Keratinocyte (primary cell): Measurements from ENCODE around the gene GLYATL1.

Source experiments
- CTCF ChIP-seq, 3 experiments: IDR thresholded peaks in 1 of 3; conservative IDR thresholded peaks in 1 of 3; optimal IDR thresholded peaks in 1 of 3; 2 replicates in 2 of 3; 3 replicates in 1 of 3; pipeline versions ENCODE3 to v1.5.1; 2011; ENCODE audit warnings: low read length in 3 of 3, mild to moderate bottlenecking in 3 of 3, moderate library complexity in 2 of 3, control low read depth in 1 of 3, inconsistent platforms in 1 of 3; ENCODE audit not compliant: insufficient read depth in 2 of 3; ENCODE audit errors: extremely low read depth in 1 of 3
- EZH2 ChIP-seq: IDR thresholded peaks from one replicate; pipeline ENCODE4 v1.6.1; 2012; ENCODE audit warnings: inconsistent platforms, mild to moderate bottlenecking, low read length, moderate library complexity

DNA sequence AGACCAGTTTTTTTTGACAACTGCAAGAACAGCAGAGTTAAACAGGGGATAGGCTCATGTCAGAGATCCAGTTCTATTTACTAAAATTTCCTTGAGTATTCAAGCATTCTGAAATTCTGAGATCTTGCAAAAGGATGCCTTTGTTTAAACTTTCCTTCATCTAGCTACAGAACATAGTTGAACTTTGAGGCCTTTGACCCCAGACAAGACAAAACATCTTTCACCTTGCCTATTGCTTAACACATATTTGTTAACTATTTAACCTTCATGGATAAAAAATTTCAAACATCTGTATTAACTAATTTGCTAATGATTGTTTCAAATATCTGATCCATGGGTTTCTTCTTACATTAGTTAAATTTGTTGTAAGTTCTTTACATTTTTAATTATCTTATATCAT lies 38.2 kb downstream of the GLYATL1 start:
- TF ChIP-seq CTCF (optimal IDR thresholded peaks at IDR 0.05 in 1 of 3, IDR thresholded peaks at IDR 0.05 in 1 of 3, conservative IDR thresholded peaks at IDR 0.05 in 1 of 3; ENCODE audit: extremely low read depth in 1 of 3, insufficient read depth in 2 of 3, low read length in 3 of 3) (no peak), EZH2 (no peak)
